Measurements from ENCODE around the gene FARSB.
"Not testable (repeated sequence)": the region's sequence is repeated elsewhere in the genome, so short reads cannot be mapped to it uniquely, and the experiment has no call there.

FARSB gene

DNA sequence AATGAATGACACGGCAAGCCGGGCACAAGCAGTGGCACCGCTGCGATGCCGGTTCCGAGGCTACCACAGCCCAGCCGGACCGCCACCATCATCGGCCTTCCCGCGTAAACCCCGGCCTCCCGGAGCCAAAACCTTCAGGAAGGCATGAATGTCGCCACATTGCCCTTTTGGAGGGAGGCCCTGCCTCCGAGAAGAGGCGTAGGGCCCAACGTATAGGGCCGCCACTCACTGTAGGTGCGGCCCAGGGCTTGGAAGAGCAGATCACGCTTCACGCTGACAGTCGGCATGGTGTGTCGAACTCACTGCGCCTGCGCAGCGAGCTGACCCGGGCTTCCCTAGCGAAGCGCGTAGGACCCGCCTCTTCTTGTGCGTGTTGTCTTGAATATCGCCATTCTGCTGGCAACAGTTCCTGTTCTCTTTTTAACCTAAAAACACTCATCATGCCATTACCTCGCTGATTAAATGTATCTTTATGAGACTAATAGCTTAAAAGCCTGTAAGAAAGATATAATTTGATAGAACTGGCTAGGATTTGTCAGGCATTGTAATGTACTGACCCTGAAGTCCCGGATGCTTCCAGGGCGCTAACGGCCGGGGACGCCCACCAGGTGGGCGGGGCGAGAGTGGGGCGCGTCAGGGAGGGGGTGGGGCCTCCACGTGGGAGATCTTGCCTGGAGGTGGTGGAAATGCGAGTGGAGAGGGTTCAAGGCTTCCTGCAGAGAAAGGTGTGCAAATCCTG, at the start of gene FARSB:
FARSB (minus strand) TSS at position 306 of the 739 bp plus-strand sequence; CDS start at position 287, 19 bp downstream.
- DNase-seq (ENCODE audit: low read depth in 2 of 3, low spot score in 1 of 3) = peak; percentile 84 to 87 (median 86)

GRCh38 chr2:222703886-222704285, 48.0 kb upstream of the FARSB start:
- no peak for DNase-seq (ENCODE audit: low read depth in 2 of 3, low spot score in 1 of 3)

DNA sequence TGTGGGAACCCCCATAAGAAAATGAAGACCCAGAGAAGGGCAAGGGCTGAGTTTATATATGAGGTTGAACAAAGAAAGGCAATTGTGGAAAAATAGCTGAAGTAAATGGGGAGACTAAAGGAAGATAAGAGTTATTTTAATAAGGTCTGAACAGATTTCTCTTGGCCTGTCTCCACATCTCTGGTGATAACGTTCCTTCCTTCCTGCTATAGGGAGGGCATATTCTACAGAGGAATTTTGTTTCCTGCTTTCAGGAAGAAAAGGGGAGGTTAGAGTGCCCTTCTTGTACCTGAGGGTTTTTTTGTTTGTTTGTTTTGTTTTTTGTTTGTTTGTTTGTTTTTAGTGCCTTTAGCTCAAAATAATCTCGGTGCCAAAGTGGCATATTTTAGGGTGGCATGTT, 47.2 kb upstream of the FARSB start:
- no peak for DNase-seq (ENCODE audit: low read depth in 2 of 3, low spot score in 1 of 3)

DNA sequence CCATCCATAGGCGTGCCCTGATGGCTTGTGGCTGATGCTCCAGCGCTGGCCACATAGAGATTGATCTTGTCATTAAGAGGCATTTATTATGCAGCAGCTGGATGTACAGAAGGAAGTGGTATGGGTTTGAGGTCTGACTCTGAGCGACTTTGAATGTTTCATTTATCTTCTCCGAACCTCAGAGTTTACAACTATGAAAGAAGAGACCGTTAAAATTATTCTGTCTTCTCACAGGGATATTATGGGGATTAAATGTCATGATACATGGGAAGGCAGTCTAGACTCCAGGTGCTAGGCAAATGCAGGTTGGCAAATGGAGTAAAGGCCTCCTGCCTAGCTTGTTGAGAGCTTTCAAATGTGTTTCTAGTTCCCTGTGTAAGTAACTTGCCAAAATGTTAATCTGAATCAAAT, 45.8 kb upstream of the FARSB start:
- DNase-seq (ENCODE audit: low read depth in 2 of 3, low spot score in 1 of 3) = no peak

GRCh38 chr2:222701233-222701632, 45.3 kb upstream of the FARSB start:
- DNase-seq (ENCODE audit: low read depth in 2 of 3, low spot score in 1 of 3) = no peak

GRCh38 chr2:222698276-222698675, 42.4 kb upstream of the FARSB start:
- DNase-seq (ENCODE audit: low read depth in 2 of 3, low spot score in 1 of 3) = no peak

GRCh38 chr2:222693837-222694236, 37.9 kb upstream of the FARSB start:
- no peak for DNase-seq (ENCODE audit: low read depth in 2 of 3, low spot score in 1 of 3)

GRCh38 chr2:222693413-222693812, 37.5 kb upstream of the FARSB start:
- not testable (repeated sequence) for DNase-seq (ENCODE audit: low read depth in 2 of 3, low spot score in 1 of 3)

- peak; percentile 55 to 81 (median 65) for DNase-seq (ENCODE audit: low read depth in 2 of 3, low spot score in 1 of 3)
Measured at GRCh38 chr2:222690564-222691200, 34.8 kb upstream of the FARSB start.

DNA sequence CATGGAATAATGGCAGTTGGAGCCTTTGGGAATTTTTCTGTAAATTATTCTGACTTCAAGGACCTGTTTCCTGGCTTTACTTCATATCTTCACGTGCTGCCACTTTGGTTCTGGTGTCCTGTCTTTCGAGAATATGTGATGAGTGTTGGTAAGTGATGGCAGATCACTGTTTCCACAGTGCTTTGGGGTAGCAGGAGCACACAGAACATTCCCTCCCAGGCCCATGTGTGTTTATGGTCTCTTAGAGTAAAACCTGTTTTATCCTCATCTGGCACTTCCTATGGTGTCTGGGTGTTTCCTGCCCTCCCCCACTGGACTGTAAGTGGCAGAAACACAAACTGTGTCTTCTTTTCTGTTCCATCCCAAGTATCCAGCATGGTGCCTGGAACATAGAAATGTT, 33.4 kb upstream of the FARSB start:
- no peak for DNase-seq (ENCODE audit: low read depth in 2 of 3, low spot score in 1 of 3)

DNA sequence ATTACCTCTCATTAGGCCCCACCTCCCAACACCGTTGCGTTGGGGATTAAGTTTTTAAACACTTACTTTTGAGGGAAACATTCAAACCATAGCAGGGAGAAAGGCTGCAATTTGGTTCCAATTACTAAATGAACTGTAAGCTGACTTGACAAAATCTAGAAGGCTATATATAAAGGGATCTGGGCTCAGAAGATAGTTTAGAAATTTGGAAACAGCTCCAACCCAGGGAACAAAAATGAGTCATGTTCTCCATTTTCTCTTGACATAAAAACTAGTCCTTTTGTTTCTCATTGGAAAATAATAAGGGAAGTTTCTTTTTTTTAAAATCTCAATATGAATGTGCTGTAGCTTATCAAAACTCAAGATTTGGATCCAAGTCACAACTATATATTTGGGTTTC, 33.0 kb upstream of the FARSB start:
- no peak for DNase-seq (ENCODE audit: low read depth in 2 of 3, low spot score in 1 of 3)

DNA sequence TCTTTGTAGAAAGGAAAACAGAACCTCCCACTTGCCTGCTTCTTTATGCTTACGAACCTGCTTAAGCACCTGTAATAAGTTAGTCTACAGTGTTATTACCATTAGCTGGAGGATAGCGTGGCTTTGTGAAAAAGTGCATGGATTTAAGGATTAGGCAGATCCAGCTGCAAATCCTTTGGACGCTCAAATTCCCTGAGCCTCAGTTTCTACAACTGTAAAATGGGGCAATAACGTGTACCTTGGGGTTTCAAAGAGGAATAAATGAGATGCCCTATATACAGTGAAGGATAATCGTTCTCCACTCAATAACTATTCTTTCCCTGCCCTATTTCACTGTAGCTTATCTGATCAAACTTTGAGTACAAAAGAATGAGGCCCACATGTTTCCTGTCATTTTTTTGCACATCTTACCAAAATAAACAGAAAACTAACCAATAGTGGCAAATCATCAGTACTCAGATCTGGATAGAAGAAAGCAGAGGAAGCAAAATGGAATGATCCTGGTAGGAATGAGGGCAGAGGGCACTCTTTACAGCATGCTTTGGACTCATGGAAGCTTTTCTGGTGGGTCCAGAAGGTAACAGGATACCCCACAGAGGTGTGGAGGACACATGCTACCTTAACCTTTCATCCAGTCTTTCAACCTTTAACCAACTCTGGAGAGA, 30.3 kb upstream of the FARSB start:
- no peak for DNase-seq (ENCODE audit: low read depth in 2 of 3, low spot score in 1 of 3)

- no peak for DNase-seq (ENCODE audit: low read depth in 2 of 3, low spot score in 1 of 3)
Measured at GRCh38 chr2:222683805-222684204, 27.9 kb upstream of the FARSB start.

GRCh38 chr2:222677981-222678380, 22.1 kb upstream of the FARSB start:
- no peak for DNase-seq (ENCODE audit: low read depth in 2 of 3, low spot score in 1 of 3)

- no peak for DNase-seq (ENCODE audit: low read depth in 2 of 3, low spot score in 1 of 3)
Measured at GRCh38 chr2:222673883-222674282, 18.0 kb upstream of the FARSB start.

- no peak for DNase-seq (ENCODE audit: low read depth in 2 of 3, low spot score in 1 of 3)
Measured at GRCh38 chr2:222673273-222673672, 17.4 kb upstream of the FARSB start.

- DNase-seq (ENCODE audit: low read depth in 2 of 3, low spot score in 1 of 3) = no peak
Measured at GRCh38 chr2:222672068-222672401, 16.1 kb upstream of the FARSB start.

GRCh38 chr2:222671259-222672067, 15.6 kb upstream of the FARSB start, which contains the start of gene MOGAT1:
Gene MOGAT1, plus strand, starts transcription at chr2:222671658. Its CDS starts 128 bp downstream, at chr2:222671786.
- DNase-seq (ENCODE audit: low read depth in 2 of 3, low spot score in 1 of 3) = no peak

DNA sequence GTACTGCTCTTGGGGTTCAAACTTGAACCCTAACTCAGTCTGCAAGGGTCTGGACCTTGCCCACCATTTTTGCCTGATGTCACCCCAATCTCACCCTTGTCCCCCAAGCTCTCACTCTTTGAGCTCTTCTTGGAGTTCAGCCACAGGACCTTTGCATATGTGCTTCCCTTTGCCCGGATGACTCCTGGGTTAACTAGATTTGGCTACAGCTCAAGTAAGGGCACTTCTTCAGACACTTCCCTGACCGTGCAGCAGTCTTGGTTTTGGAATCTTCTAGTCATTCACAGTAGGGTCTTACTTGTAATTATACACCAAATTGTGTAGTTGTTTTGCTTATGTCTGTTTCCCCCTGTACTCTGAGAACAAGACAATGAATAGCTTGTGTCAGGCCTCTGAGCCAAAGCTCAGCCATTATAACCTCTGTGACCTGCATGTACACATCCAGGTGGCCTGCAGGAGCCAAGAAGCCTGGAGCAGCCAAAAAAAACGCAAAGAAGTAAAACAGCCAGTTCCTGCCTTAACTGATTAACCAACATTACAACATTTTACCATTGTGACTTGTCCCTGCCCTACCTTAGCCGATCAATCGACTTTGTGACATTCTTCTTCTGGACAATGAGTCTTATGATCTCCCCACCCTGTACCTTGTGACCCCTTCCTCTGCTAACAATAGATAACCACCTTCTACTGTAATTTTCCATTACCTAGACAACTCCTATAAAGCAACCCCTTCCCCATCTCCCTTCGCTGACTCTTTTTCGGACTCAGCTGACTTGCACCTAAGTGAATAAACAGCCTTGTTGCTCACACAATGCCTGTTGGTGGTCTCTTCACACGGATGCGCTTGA, 14.5 kb upstream of the FARSB start:
- DNase-seq (ENCODE audit: low read depth in 2 of 3, low spot score in 1 of 3) = no peak

DNA sequence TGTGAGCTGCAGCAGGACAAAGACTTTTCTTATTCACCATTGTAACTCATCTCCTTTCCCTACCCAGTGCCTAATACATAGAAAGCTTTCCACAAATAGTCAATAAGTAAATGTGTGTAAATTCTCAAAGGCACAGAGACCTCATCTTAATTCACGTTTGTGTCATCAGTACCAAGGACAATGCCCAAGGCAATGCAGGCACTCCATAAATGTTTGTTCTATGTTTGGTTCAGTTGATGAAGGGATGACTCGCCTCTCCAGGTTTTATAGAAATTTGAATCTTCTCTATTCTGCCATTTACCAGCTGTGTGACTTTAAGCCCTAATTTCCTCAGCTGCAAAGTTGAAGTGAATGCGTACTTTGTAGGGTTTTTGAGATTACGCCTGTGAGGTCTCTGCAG, 13.5 kb upstream of the FARSB start:
- no peak for DNase-seq (ENCODE audit: low read depth in 2 of 3, low spot score in 1 of 3)

Measured in stimulated activated CD4-positive, alpha-beta T cell treated with anti-CD3 and anti-CD28 coated beads, Interleukin-12 subunit alpha, Interleukin-12 subunit beta, amount 100 ng/mL, for 48 hours (primary cell).